ENCODE data around the gene CDC14A. TPM values are rescaled to one million over a fixed set of nuclear protein-coding genes. Genes with fewer than 3 reads are reported as not detected.

Gene CDC14A
- total and polyA plus RNA-seq, 2 of the 8 experiments (the other 6 are each of a cell fraction or from before 2014, with no cell fraction given): 3.2 to 8.9 TPM

- TF ChIP-seq, protein P1, sequence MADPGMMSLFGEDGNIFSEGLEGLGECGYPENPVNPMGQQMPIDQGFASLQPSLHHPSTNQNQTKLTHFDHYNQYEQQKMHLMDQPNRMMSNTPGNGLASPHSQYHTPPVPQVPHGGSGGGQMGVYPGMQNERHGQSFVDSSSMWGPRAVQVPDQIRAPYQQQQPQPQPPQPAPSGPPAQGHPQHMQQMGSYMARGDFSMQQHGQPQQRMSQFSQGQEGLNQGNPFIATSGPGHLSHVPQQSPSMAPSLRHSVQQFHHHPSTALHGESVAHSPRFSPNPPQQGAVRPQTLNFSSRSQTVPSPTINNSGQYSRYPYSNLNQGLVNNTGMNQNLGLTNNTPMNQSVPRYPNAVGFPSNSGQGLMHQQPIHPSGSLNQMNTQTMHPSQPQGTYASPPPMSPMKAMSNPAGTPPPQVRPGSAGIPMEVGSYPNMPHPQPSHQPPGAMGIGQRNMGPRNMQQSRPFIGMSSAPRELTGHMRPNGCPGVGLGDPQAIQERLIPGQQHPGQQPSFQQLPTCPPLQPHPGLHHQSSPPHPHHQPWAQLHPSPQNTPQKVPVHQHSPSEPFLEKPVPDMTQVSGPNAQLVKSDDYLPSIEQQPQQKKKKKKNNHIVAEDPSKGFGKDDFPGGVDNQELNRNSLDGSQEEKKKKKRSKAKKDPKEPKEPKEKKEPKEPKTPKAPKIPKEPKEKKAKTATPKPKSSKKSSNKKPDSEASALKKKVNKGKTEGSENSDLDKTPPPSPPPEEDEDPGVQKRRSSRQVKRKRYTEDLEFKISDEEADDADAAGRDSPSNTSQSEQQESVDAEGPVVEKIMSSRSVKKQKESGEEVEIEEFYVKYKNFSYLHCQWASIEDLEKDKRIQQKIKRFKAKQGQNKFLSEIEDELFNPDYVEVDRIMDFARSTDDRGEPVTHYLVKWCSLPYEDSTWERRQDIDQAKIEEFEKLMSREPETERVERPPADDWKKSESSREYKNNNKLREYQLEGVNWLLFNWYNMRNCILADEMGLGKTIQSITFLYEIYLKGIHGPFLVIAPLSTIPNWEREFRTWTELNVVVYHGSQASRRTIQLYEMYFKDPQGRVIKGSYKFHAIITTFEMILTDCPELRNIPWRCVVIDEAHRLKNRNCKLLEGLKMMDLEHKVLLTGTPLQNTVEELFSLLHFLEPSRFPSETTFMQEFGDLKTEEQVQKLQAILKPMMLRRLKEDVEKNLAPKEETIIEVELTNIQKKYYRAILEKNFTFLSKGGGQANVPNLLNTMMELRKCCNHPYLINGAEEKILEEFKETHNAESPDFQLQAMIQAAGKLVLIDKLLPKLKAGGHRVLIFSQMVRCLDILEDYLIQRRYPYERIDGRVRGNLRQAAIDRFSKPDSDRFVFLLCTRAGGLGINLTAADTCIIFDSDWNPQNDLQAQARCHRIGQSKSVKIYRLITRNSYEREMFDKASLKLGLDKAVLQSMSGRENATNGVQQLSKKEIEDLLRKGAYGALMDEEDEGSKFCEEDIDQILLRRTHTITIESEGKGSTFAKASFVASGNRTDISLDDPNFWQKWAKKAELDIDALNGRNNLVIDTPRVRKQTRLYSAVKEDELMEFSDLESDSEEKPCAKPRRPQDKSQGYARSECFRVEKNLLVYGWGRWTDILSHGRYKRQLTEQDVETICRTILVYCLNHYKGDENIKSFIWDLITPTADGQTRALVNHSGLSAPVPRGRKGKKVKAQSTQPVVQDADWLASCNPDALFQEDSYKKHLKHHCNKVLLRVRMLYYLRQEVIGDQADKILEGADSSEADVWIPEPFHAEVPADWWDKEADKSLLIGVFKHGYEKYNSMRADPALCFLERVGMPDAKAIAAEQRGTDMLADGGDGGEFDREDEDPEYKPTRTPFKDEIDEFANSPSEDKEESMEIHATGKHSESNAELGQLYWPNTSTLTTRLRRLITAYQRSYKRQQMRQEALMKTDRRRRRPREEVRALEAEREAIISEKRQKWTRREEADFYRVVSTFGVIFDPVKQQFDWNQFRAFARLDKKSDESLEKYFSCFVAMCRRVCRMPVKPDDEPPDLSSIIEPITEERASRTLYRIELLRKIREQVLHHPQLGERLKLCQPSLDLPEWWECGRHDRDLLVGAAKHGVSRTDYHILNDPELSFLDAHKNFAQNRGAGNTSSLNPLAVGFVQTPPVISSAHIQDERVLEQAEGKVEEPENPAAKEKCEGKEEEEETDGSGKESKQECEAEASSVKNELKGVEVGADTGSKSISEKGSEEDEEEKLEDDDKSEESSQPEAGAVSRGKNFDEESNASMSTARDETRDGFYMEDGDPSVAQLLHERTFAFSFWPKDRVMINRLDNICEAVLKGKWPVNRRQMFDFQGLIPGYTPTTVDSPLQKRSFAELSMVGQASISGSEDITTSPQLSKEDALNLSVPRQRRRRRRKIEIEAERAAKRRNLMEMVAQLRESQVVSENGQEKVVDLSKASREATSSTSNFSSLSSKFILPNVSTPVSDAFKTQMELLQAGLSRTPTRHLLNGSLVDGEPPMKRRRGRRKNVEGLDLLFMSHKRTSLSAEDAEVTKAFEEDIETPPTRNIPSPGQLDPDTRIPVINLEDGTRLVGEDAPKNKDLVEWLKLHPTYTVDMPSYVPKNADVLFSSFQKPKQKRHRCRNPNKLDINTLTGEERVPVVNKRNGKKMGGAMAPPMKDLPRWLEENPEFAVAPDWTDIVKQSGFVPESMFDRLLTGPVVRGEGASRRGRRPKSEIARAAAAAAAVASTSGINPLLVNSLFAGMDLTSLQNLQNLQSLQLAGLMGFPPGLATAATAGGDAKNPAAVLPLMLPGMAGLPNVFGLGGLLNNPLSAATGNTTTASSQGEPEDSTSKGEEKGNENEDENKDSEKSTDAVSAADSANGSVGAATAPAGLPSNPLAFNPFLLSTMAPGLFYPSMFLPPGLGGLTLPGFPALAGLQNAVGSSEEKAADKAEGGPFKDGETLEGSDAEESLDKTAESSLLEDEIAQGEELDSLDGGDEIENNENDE (IDR thresholded peaks at IDR 0.05; ENCODE audit: insufficient replicate concordance, low read length): peak; percentile 89
- TF ChIP-seq MAX (IDR thresholded peaks at IDR 0.05): peak; percentile 56
- no peak for TF ChIP-seq NANOG (IDR thresholded peaks at IDR 0.05; ENCODE audit: insufficient read depth, low read depth, low read length, poor library complexity, severe bottlenecking)
- no peak for TF ChIP-seq SIN3A (conservative IDR thresholded peaks at IDR 0.05 in 1 of 2, IDR thresholded peaks at IDR 0.05 in 1 of 2; ENCODE audit: low read depth in 1 of 2, low read length in 2 of 2)
- no peak for TF ChIP-seq TBP (IDR thresholded peaks at IDR 0.05; ENCODE audit: low read depth, low read length)
- peak in 1 of 2 experiments; percentile 69; a peak in 2 of 4 replicates for TF ChIP-seq HDAC2 (IDR thresholded peaks at IDR 0.05; ENCODE audit: borderline replicate concordance in 1 of 2, low read depth in 2 of 2, low read length in 2 of 2)
- TF ChIP-seq CREB1 (IDR thresholded peaks at IDR 0.05): 0 out of 2 replicates have a peak, but pooled peaks have one; percentile 20
Measured at GRCh38 chr1:100462326-100463025, 110.2 kb downstream of the CDC14A start (continued).

Measured in H1 (cell line).